Stimulated activated CD4-positive, alpha-beta T cell treated with anti-CD3 and anti-CD28 coated beads, TNF-alpha, amount 100 ng/mL, for 48 hours (primary cell): Measurements from ENCODE around the gene PRPF39.

ENCODE experiments used
- DNase-seq, 3 donors: peaks; one replicate each; pipeline ENCODE4 v3.0.0-alpha.2; 2020; ENCODE audit warnings: low read depth in 3 of 3

The PRPF39 gene

GRCh38 chr14:45082420-45082819, 1.5 kb upstream of the PRPF39 start:
- no peak for DNase-seq

GRCh38 chr14:45083617-45083975, 320 bp upstream of the PRPF39 start:
- DNase-seq, result no peak

- no peak for DNase-seq
These were observed 1.0 kb downstream of the PRPF39 start for GRCh38 chr14:45084946-45085346.

- no peak for DNase-seq
These were observed 5.9 kb downstream of the PRPF39 start for GRCh38 chr14:45089813-45090212.

- DNase-seq, result no peak
These were observed 7.8 kb downstream of the PRPF39 start for GRCh38 chr14:45091710-45092109.

- DNase-seq, result no peak
These were observed 10.4 kb downstream of the PRPF39 start for GRCh38 chr14:45094275-45094674.

GRCh38 chr14:45095143-45095542, 11.2 kb downstream of the PRPF39 start:
- no peak for DNase-seq

- no peak for DNase-seq
These were observed 12.3 kb downstream of the PRPF39 start for GRCh38 chr14:45096218-45096617.

- DNase-seq, result no peak
These were observed 19.9 kb downstream of the PRPF39 start for GRCh38 chr14:45103806-45104205.

GRCh38 chr14:45104561-45104960, 20.6 kb downstream of the PRPF39 start:
- no peak for DNase-seq

GRCh38 chr14:45112896-45113781, 29.2 kb downstream of the PRPF39 start:
- no peak for DNase-seq

GRCh38 chr14:45114327-45114726, 30.4 kb downstream of the PRPF39 start:
- DNase-seq, result no peak

- DNase-seq, result no peak
These were observed 34.7 kb downstream of the PRPF39 start for GRCh38 chr14:45118594-45118993.

- DNase-seq, result no peak
These were observed 36.2 kb downstream of the PRPF39 start for GRCh38 chr14:45120096-45120495.

- DNase-seq, result no peak
These were observed 39.4 kb downstream of the PRPF39 start for GRCh38 chr14:45123271-45123670.

- DNase-seq, result no peak
These were observed 41.8 kb downstream of the PRPF39 start for GRCh38 chr14:45125754-45126153.

- no peak for DNase-seq
These were observed 45.2 kb downstream of the PRPF39 start for GRCh38 chr14:45128963-45129629.

- no peak for DNase-seq
These were observed 49.8 kb downstream of the PRPF39 start for GRCh38 chr14:45133683-45134050.

GRCh38 chr14:45134051-45134958, 50.4 kb downstream of the PRPF39 start, which contains the start of gene FKBP3:
Gene FKBP3 (minus strand): TSS chr14:45134481. CDS start chr14:45134456, 25 bp downstream.
- DNase-seq, result peak; percentile 85 to 93 (median 88)

GRCh38 chr14:45135156-45135555, 51.2 kb downstream of the PRPF39 start:
- no peak for DNase-seq

GRCh38 chr14:45135659-45136395, 51.9 kb downstream of the PRPF39 start, which contains the start of gene FANCM:
Gene FANCM (plus strand): TSS chr14:45135930. CDS start chr14:45136032, 102 bp downstream.
- peak; percentile 73 to 81 (median 73) for DNase-seq
